MCF 10A (cell line): ENCODE results near the gene PODXL2. TPM values are rescaled to one million over a fixed set of nuclear protein-coding genes. Genes with fewer than 3 reads are reported as not detected.

Source experiments
- BruUV-seq: library from RNA; stranded (reverse); fragments of 400-500 nt; replicated peaks from 2 replicates; lab custom pipeline; 2021; lab: Mats Ljungman, UMichigan
- CTCF ChIA-PET: fragments of 300-600 bp; sonication (Branson Sonifier 250); formaldehyde crosslinking; extraction: SDS; loops from one replicate; lab custom pipeline; 2021; ENCODE audit warnings: antibody characterized with exemption, inconsistent platforms; lab: Yijun Ruan, JAX
- POLR2A ChIA-PET: fragments of 300-600, 350-650 bp; sonication (Branson Sonifier 250); formaldehyde crosslinking; extraction: SDS; loops from one replicate; lab custom pipeline; 2020; ENCODE audit warnings: antibody characterized with exemption, inconsistent platforms; lab: Yijun Ruan, JAX
- DNase-seq: peaks from one replicate; pipeline ENCODE4 v3.0.0-alpha.2; 2018; ENCODE audit not compliant: unreplicated experiment
- H3K27ac Mint-ChIP-seq: one replicate; pipeline ENCODE4 v1.8.0; 2022; ENCODE audit warnings: mild to moderate bottlenecking, low read depth, mixed read lengths; ENCODE audit not compliant: unreplicated experiment
- H3K27me3 Mint-ChIP-seq: one replicate; pipeline ENCODE4 v1.8.0; 2022; ENCODE audit warnings: mixed read lengths; ENCODE audit not compliant: insufficient read depth, unreplicated experiment
- H3K36me3 Mint-ChIP-seq: one replicate; pipeline ENCODE4 v1.8.0; 2022; ENCODE audit warnings: mild to moderate bottlenecking, moderate library complexity, mixed read lengths; ENCODE audit not compliant: insufficient read depth, unreplicated experiment
- H3K4me1 Mint-ChIP-seq: one replicate; pipeline ENCODE4 v1.8.0; 2022; ENCODE audit warnings: mixed read lengths; ENCODE audit not compliant: insufficient read depth, unreplicated experiment
- H3K4me3 Mint-ChIP-seq: one replicate; pipeline ENCODE4 v1.8.0; 2022; ENCODE audit warnings: mild to moderate bottlenecking, moderate library complexity, mixed read lengths; ENCODE audit not compliant: unreplicated experiment
- H3K9me3 Mint-ChIP-seq: one replicate; pipeline ENCODE4 v1.8.0; 2022; ENCODE audit warnings: mixed read lengths; ENCODE audit not compliant: unreplicated experiment
- intact Hi-C: fragments of 100-400 bp; cut with micrococcal nuclease; formaldehyde crosslinking; loops from 2 replicates; pipeline ENCODE4 v1.14.1; 2022
- total RNA-seq: library from RNA; stranded (reverse); gene quantifications from 2 replicates; pipeline ENCODE4 v1.2.3, GENCODE V29; 2022
- TF ChIP-seq, protein P1 (sequence below): fragments of 200-600 bp; IDR thresholded peaks from one replicate; pipeline ENCODE4 v1.8.0; 2022; ENCODE audit warnings: antibody characterized with exemption, mild to moderate bottlenecking; ENCODE audit not compliant: unreplicated experiment

PODXL2 gene
- total RNA-seq, 1 experiment from 2014 or later = 10.1 TPM

DNA sequence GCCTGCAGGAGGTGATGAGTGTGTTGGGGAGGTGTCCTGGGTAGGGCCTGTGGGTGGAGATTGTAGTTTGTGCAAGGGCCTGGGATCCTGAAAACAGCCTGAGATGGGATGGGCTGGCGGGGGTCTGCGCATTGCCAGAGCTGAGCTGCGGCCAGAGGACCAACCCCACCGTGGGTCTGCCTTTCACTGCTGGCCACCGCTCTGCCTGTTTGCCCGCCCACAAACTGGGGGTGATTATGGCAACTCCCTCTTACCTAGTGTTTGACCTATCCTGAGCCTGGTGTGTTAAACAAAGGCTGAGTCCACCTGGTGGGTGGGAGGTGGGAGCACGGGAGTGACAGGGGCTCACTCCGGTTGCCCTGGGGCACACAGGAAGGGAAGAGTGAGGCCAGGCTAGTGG, 53.6 kb downstream of the PODXL2 start:
- no peak overlapping the region for H3K4me3 Mint-ChIP-seq
- POLR2A ChIA-PET = interaction anchor here (1.1 to 2.5 kb wide), 3 partner anchors 10 to 92 kb away, joined by 3 to 12 read pairs (median 11); partner anchors contain the start of genes ABTB1 and TPRA1
- H3K9me3 Mint-ChIP-seq = no peaks in the 10 kb centered on the region
- intact Hi-C loops = no loop called here
- peaks cover 15% of the 10 kb centered on the region for H3K4me1 Mint-ChIP-seq
- no peaks in the 10 kb centered on the region for H3K27me3 Mint-ChIP-seq
- DNase-seq = no peak
- TF ChIP-seq, protein P1, sequence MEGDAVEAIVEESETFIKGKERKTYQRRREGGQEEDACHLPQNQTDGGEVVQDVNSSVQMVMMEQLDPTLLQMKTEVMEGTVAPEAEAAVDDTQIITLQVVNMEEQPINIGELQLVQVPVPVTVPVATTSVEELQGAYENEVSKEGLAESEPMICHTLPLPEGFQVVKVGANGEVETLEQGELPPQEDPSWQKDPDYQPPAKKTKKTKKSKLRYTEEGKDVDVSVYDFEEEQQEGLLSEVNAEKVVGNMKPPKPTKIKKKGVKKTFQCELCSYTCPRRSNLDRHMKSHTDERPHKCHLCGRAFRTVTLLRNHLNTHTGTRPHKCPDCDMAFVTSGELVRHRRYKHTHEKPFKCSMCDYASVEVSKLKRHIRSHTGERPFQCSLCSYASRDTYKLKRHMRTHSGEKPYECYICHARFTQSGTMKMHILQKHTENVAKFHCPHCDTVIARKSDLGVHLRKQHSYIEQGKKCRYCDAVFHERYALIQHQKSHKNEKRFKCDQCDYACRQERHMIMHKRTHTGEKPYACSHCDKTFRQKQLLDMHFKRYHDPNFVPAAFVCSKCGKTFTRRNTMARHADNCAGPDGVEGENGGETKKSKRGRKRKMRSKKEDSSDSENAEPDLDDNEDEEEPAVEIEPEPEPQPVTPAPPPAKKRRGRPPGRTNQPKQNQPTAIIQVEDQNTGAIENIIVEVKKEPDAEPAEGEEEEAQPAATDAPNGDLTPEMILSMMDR = no peak
- no peak overlapping the region for H3K27ac Mint-ChIP-seq
- CTCF ChIA-PET = interaction anchor here (0.6 to 1.4 kb wide), 3 partner anchors 32 to 1003 kb away, joined by 3 read pairs; no protein-coding TSS in a partner anchor
- BruUV-seq = no TSS peak
- H3K36me3 Mint-ChIP-seq = no peaks in the 10 kb centered on the region

DNA sequence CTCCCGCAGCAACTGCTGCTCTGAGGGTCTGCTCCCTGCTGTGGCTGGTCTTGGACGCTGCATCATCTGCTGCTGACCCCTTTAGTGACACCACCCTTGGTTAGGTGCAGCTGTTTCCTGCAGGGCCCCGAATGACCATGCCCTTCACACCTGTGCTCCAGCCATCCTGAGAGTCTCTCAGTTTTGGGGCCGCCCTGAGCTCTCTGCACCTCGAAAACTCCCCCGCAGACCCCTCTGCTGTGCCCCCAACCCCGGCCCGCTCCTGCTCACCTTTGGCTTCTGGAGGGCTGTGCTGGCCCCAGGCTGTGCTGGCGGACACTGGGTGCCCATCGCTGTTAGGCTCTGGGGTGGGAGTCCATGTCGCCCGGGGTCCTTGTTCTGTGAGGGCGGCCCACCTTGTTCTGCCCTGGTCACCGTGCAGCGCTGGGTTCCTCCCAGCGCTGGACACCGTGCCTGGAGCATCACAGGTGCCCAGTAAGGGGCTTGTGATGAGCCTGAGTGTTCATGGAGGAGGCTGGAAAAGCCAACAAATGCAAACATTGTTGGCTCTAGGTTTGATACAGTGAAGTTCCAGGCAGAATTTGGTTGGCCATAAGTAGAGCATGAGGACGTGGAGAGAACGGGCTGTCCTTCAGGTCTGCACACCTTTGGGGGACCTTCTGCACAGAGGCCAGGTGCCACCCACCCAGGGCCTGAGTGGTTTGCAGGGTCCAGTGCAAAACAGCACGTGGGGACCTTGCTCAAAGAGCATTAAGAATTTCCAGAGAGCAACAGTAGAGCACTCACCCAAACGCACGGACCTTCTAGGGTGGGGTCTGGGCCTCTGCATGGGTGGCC, 56.1 kb downstream of the PODXL2 start:
- no peaks in the 10 kb centered on the region for H3K27me3 Mint-ChIP-seq
- TF ChIP-seq, protein P1 = no peak
- intact Hi-C loops = no loop called here
- CTCF ChIA-PET = interaction anchor here (1.1 kb wide), 1 partner anchor 285 kb away, joined by 3 read pairs; no protein-coding TSS in a partner anchor
- no peaks in the 10 kb centered on the region for H3K36me3 Mint-ChIP-seq
- no peak overlapping the region for H3K27ac Mint-ChIP-seq
- BruUV-seq = no TSS peak
- peaks cover 8% of the 10 kb centered on the region for H3K4me1 Mint-ChIP-seq
- POLR2A ChIA-PET = interaction anchor here (1.0 to 2.5 kb wide), 3 partner anchors 10 to 94 kb away, joined by 3 to 12 read pairs (median 11); partner anchors contain the start of gene TPRA1
- H3K9me3 Mint-ChIP-seq = no peaks in the 10 kb centered on the region
- H3K4me3 Mint-ChIP-seq = no peak overlapping the region
- no peak for DNase-seq

- Mint-ChIP-seq H3K4me3 (no peak overlapping the region), H3K9me3 (no peaks in the 10 kb centered on the region), H3K27ac (no peak overlapping the region), H3K27me3 (no peaks in the 10 kb centered on the region), H3K4me1 (peaks cover 11% of the 10 kb centered on the region), H3K36me3 (no peaks in the 10 kb centered on the region)
- intact Hi-C loops = no loop called here
- POLR2A ChIA-PET = no interaction called here
- no TSS peak for BruUV-seq
- TF ChIP-seq, protein P1 = no peak
- CTCF ChIA-PET = no interaction called here
- DNase-seq = no peak
Measured at GRCh38 chr3:127685708-127686511, 56.9 kb downstream of the PODXL2 start.

DNA sequence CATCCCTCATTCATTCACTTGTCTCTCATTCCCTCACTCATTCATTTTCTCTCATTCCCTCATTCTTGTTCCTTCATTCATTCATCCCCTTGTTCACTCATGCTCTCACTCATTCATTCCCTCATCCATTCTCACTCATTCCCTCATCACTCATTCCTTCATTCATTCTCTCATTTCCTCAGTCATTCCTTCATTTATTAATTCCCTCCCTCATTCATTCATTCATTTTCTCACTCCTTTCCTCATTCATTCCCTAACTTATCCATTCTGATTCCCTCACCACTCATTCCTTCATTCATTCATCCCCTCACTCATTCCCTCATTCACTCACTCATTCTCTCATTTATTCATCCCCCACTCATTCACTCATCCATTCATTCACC, 57.5 kb downstream of the PODXL2 start:
- H3K27me3 Mint-ChIP-seq = no peaks in the 10 kb centered on the region
- no peak for DNase-seq
- H3K4me1 Mint-ChIP-seq = peaks cover 11% of the 10 kb centered on the region
- BruUV-seq = no TSS peak
- TF ChIP-seq, protein P1 = no peak
- intact Hi-C loops = no loop called here
- H3K36me3 Mint-ChIP-seq = no peaks in the 10 kb centered on the region
- H3K9me3 Mint-ChIP-seq = no peaks in the 10 kb centered on the region
- ChIA-PET CTCF (no interaction called here), POLR2A (no interaction called here)
- H3K4me3 Mint-ChIP-seq = no peak overlapping the region
- no peak overlapping the region for H3K27ac Mint-ChIP-seq
